ENCODE data around the gene GRID2. TPM values are rescaled to one million over a fixed set of nuclear protein-coding genes. Genes with fewer than 3 reads are reported as not detected.

Gene GRID2
- total RNA-seq, 1 donor = not detected

GRCh38 chr4:92333016-92333415 lies 29.2 kb downstream of the GRID2 start:
- no peak for DNase-seq (ENCODE audit: low read depth)
- no peak overlapping the region for H3K4me3 ChIP-seq (ENCODE audit: low read depth, low read length)
- TF ChIP-seq CTCF (IDR thresholded peaks at IDR 0.05; ENCODE audit: insufficient read depth, low read depth, low read length) = no peak

- H3K4me3 ChIP-seq (ENCODE audit: low read depth, low read length) = no peak overlapping the region
- TF ChIP-seq CTCF (IDR thresholded peaks at IDR 0.05; ENCODE audit: insufficient read depth, low read depth, low read length) = no peak
- no peak for DNase-seq (ENCODE audit: low read depth)
Measured at GRCh38 chr4:92334716-92335350, 31.1 kb downstream of the GRID2 start.

- DNase-seq (ENCODE audit: low read depth) = no peak
- TF ChIP-seq CTCF (IDR thresholded peaks at IDR 0.05; ENCODE audit: insufficient read depth, low read depth, low read length) = no peak
- no peak overlapping the region for H3K4me3 ChIP-seq (ENCODE audit: low read depth, low read length)
Measured at GRCh38 chr4:92339676-92340075, 35.9 kb downstream of the GRID2 start.

GRCh38 chr4:92344216-92344615 lies 40.5 kb downstream of the GRID2 start:
- no peak for TF ChIP-seq CTCF (IDR thresholded peaks at IDR 0.05; ENCODE audit: insufficient read depth, low read depth, low read length)
- no peak for DNase-seq (ENCODE audit: low read depth)
- no peak overlapping the region for H3K4me3 ChIP-seq (ENCODE audit: low read depth, low read length)

GRCh38 chr4:92346289-92346688 lies 42.5 kb downstream of the GRID2 start:
- no peak for TF ChIP-seq CTCF (IDR thresholded peaks at IDR 0.05; ENCODE audit: insufficient read depth, low read depth, low read length)
- DNase-seq (ENCODE audit: low read depth) = no peak
- H3K4me3 ChIP-seq (ENCODE audit: low read depth, low read length) = no peak overlapping the region

GRCh38 chr4:92357966-92358365 lies 54.2 kb downstream of the GRID2 start:
- DNase-seq (ENCODE audit: low read depth) = no peak
- TF ChIP-seq CTCF (IDR thresholded peaks at IDR 0.05; ENCODE audit: insufficient read depth, low read depth, low read length) = no peak
- no peak overlapping the region for H3K4me3 ChIP-seq (ENCODE audit: low read depth, low read length)

GRCh38 chr4:92359491-92359890 lies 55.7 kb downstream of the GRID2 start:
- DNase-seq (ENCODE audit: low read depth) = no peak
- H3K4me3 ChIP-seq (ENCODE audit: low read depth, low read length) = no peak overlapping the region
- TF ChIP-seq CTCF (IDR thresholded peaks at IDR 0.05; ENCODE audit: insufficient read depth, low read depth, low read length) = no peak
